Measurements from ENCODE around the gene SMKR1.

GRCh38 chr7:129529643-129530042, 27.3 kb downstream of the SMKR1 start:
- no peak for TF ChIP-seq POLR2A (IDR thresholded peaks at IDR 0.05)
- TF ChIP-seq, protein P1, sequence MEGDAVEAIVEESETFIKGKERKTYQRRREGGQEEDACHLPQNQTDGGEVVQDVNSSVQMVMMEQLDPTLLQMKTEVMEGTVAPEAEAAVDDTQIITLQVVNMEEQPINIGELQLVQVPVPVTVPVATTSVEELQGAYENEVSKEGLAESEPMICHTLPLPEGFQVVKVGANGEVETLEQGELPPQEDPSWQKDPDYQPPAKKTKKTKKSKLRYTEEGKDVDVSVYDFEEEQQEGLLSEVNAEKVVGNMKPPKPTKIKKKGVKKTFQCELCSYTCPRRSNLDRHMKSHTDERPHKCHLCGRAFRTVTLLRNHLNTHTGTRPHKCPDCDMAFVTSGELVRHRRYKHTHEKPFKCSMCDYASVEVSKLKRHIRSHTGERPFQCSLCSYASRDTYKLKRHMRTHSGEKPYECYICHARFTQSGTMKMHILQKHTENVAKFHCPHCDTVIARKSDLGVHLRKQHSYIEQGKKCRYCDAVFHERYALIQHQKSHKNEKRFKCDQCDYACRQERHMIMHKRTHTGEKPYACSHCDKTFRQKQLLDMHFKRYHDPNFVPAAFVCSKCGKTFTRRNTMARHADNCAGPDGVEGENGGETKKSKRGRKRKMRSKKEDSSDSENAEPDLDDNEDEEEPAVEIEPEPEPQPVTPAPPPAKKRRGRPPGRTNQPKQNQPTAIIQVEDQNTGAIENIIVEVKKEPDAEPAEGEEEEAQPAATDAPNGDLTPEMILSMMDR (IDR thresholded peaks at IDR 0.05) = no peak

Data from lower leg skin (tissue), 3 donors.